ENCODE results near the gene CNKSR1.

Gene CNKSR1

GRCh38 chr1:26184883-26185282 is 7.6 kb downstream of the CNKSR1 start:
- DNase-seq (ENCODE audit: low read depth): no peak

DNA sequence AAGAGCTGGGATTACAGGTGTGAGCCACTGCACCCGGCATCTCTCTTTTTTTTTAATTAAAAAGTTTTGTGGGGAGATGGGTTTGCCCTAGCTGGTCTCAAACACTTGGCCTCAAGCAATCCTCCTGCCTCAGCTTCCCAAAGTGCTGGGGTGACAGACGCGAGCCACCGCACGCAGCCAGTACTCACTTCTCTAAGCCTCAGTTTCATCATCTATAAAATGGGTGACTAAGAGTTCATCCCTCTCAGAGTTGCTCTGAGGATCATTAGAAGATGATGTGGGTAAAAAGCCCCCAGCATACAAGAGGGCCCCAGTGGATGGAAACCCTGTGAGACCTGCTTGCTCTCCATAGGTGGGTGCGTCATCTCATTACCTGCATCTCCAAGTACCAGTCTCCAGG is 10.6 kb downstream of the CNKSR1 start:
- DNase-seq (ENCODE audit: low read depth): no peak

GRCh38 chr1:26188477-26188876 is 11.2 kb downstream of the CNKSR1 start:
- no peak for DNase-seq (ENCODE audit: low read depth)

DNA sequence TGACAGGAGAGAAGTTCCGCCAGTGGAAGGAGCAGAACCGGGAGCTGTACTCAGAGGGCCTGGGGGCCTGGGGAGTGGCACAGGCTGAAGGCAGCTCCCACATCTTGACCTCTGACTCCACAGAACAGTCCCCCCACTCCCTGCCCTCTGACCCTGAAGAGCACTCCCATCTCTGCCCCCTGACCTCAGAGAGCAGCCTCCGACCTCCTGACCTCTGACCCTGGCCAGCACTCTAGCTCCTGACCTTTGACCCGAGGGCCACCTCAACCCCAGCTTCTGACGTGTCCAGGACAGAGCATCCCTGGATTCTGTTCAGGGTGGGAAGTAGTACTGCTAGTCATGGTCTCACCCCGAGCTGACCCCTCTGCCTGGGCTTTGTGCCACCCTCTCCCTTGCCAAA is 12.0 kb downstream of the CNKSR1 start:
- DNase-seq (ENCODE audit: low read depth): no peak

GRCh38 chr1:26189751-26190275 is 12.5 kb downstream of the CNKSR1 start:
- DNase-seq (ENCODE audit: low read depth): no peak

- DNase-seq (ENCODE audit: low read depth): no peak
These were observed 13.2 kb downstream of the CNKSR1 start, which contains the start of gene CATSPER4 for GRCh38 chr1:26190373-26190987. Gene CATSPER4, plus strand, starts transcription at chr1:26190602. Its CDS starts 26 bp downstream, at chr1:26190628.

DNA sequence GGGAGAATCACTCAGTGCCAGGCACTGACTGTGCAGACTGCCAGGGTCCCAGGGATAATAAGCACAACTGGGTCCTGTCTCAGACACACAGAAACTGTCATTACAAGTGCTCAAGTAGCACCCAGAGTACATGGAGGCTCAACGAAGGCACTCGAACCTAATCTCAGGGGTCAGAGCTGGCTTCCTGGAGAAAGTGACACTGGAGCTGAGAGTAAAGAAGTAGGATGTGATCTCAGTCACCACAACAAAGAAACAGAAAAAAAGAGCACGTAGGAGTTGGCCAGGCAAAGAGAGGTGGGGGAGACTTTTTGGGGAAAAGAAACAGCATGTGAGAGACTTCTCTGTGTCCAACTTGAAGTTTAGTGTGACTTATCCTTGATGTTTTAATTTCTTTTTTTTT is 14.4 kb downstream of the CNKSR1 start:
- no peak for DNase-seq (ENCODE audit: low read depth)

DNA sequence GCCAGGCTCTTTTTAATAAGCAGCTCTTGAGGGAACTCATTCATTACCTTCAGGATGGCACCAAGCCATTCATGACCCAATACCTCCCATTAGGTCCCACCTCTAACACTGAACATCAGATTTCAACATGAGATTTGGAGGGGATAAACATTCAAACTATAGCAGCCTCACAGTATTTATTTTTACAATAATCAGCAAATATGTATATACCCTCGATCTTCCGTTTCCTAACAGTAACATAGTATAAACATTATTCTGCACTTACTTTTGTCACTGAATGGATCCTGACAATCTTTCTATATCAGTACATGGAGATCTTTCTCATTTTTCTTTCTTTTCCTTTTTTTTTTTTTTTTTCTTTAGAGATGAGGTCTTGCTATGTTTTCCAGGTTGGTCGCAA is 18.5 kb downstream of the CNKSR1 start:
- no peak for DNase-seq (ENCODE audit: low read depth)

GRCh38 chr1:26197301-26197700 is 20.0 kb downstream of the CNKSR1 start:
- DNase-seq (ENCODE audit: low read depth): no peak

DNA sequence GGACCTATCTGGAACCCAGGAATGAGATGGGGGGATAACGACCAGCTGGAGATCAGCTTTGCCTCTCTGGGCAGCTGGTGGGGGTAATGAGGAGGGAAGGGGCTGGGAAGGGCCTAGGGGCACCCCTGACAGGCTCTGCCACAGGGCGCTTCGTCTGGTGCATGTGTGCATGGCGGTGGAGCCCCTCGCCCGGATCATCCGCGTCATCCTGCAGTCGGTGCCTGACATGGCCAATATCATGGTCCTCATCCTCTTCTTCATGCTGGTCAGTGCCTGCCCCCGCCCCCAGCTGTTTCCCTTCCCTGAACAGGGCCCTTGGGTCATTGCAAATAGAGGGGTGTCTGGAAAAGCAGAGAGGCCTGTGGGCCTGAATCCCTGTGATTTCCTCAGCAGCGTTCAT is 20.5 kb downstream of the CNKSR1 start:
- DNase-seq (ENCODE audit: low read depth): no peak

- DNase-seq (ENCODE audit: low read depth): no peak
These were observed 23.1 kb downstream of the CNKSR1 start for GRCh38 chr1:26200413-26200812.

DNA sequence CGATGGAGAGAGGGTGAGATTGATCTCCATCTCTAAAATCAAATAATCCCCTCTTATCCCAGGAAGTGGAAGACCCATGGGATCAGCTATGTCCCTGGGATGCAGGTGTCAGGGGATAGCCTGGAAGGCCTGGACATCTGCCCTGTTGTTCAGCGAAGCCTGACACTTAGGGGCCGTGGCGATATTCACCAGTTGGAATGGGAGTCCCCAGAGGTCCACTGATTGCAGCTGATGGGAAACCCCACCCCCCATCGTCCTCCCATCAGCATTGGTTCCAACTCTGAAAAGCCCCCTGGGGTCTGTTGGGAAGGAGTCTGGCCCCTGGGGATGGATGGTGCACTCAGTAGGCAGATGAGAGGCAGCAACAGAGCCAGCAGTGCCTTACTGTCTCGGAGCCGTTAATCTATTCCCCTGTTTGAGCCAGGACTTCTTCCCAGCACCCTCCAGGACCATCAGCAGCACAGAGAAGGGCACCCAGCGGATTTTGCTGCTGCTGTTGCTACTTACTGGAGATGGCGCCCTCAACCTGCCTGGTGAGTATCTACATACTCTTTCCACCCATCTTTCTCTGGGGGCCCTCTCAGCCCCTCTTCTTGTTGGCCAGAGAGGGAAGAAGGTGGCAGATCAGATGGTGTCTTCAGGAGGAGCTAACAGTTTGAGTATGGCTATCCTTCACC is 26.5 kb downstream of the CNKSR1 start:
- DNase-seq (ENCODE audit: low read depth): no peak

DNA sequence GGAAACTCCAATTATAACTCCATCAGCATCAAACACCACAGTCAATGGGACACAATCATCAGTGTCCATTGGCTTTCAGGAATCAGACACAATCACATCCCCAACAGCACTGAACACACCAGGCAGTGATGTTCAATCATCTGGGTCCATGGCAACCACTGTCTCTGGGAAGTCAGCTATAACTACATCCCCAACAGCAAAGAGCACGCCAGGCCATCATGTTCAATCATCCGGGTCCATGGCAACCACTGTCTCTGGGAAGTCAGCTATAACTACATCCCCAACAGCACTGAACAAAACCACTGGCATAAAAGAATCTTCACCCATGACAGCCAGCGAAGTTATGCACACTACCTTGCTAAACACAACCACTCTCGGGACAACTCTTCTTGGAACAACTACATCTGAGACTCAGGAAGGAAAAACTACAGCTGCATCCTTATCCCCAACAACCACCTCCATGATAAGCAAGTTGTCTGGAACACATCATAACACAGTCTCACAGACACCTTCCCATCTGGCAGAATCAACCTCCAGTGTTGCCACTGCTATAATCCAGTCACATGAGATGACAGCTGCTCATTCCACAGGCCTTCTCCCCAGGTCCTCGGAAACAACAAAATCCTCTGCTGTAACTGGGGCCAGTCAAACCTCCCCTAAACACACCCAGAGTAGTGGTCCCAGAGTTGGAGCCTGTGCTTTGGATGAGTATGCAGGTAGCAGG is 33.0 kb downstream of the CNKSR1 start:
- no peak for DNase-seq (ENCODE audit: low read depth)

DNA sequence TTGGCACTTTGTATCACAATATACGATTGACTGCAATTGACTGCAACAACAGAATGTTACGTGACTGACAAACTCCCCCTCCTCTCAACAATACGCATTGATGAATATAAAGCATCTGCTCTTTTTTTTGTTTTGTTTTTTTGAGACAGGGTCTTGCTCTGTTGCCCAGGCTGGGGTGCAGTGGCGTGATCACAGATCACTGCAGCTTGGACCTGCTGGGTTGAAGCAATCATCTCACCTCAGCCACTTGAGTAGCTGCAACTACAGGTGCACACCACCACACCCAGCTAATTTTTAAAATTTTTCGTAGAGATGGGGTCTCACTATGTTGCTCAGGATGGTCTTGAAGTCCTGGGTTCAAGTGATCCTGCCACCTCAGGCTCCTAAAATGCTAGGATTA is 35.4 kb downstream of the CNKSR1 start:
- no peak for DNase-seq (ENCODE audit: low read depth)

DNA sequence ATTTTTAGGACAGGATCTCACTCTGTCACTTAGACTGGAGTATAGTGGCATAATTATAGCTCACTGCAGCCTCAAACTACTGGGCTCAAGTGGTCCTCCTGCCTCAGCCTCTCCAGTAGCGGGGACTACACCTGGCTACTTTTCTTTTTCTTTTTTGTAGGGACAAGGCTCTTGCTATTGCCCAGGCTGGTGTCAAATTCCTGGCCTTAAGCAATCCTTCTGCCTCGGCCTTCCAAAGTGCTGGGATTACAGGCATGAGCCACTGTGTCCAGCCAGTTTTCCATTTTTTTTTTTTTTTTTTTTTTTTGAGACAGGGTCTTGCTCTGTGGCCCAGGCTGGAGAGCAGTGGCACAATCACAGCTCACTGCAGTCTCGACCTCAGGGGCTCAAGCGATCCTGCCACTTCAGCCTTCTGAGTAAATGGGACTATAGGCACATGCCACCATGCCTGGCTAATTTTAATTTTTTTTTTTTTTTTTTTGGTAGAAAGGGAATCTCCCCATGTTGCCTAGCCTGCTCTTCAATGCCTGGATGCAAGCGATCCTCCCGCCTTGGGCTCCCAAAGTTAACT is 36.1 kb downstream of the CNKSR1 start:
- no peak for DNase-seq (ENCODE audit: low read depth)

DNA sequence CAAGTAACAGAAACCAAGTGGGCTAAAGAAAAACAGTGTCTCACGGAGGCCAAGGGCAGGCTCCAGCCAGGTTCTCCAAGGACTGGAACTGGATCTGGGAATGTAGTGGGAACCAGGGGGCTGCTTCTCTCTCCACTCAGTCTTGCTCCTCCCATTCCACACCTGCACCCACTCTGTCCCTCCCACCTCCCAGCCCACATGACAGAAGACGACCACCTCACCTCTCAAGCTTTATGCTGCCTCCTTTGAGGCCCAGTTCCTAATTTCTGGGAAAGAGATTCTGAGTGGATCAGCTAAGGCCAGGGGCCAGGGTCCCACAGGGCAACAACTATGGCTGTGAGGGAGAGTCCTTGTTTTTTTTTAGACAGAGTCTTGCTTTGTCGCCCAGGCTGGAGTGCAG is 38.0 kb downstream of the CNKSR1 start:
- DNase-seq (ENCODE audit: low read depth): no peak

DNA sequence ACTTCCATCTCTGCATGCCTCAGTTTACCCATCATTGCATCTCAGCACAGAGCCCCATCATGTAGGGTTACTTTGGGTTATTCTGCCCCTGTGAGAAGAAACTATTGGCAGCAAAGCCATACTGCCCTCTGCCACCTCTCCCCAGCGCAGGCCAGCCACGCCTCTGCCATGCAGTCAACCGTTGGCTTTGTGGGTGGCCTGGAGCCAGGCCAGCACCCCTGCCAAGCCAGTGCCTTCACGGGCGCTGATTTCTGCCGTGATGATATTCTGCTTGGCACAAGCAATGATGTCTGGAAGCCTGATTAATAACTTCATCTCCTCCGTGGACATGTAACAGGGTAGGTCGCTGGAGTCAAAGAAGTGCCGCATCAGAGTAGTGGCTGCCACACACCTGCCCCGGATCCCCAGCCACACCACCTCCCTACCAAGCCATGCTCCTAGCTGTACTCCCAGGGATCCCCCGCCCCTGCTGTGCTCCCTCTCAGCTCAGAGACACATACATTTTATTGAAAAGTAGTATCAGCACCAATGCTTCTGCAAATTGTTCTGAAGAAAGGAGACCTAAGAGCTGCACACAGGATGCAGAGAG is 41.7 kb downstream of the CNKSR1 start:
- DNase-seq (ENCODE audit: low read depth): no peak

- no peak for DNase-seq (ENCODE audit: low read depth)
These were observed 43.1 kb downstream of the CNKSR1 start for GRCh38 chr1:26220199-26220912.

DNA sequence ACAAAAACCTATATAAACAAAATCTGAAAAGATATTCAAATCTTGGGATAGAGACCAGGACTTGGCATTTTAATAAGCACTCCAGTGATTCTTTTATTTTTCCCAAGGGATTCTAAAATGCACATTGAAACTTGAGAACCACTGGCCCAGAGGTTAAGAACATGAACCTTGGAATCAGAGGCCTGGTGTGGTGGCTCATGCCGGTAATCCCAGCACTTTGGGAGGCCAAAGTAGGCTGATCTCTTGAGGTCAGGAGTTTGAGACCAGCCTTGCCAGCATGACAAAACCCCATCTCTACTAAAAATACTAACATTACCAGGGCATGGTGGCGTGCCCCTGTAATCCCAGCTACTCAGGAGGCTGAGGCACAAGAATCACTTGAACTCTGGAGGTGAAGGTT is 43.8 kb downstream of the CNKSR1 start:
- DNase-seq (ENCODE audit: low read depth): no peak

DNA sequence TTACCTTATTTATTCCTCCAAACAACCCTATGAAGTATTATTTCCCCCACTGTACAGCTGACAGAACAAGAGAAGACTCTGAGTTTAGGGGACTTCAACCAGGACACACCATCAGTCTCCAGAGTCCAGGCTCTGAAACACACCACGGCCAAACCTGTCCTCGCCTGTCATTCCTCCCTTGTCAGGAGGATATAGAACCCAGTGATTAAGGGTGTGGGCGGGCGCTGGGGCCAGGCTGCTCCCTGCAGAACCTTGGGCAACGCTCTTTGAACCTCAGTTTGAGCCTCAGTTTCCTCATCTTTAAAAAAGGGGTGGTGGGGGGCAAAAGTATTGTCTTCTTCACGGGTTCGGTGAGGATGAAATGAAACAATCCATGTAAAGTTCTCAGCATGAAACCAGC is 47.3 kb downstream of the CNKSR1 start:
- DNase-seq (ENCODE audit: low read depth): no peak

DNA sequence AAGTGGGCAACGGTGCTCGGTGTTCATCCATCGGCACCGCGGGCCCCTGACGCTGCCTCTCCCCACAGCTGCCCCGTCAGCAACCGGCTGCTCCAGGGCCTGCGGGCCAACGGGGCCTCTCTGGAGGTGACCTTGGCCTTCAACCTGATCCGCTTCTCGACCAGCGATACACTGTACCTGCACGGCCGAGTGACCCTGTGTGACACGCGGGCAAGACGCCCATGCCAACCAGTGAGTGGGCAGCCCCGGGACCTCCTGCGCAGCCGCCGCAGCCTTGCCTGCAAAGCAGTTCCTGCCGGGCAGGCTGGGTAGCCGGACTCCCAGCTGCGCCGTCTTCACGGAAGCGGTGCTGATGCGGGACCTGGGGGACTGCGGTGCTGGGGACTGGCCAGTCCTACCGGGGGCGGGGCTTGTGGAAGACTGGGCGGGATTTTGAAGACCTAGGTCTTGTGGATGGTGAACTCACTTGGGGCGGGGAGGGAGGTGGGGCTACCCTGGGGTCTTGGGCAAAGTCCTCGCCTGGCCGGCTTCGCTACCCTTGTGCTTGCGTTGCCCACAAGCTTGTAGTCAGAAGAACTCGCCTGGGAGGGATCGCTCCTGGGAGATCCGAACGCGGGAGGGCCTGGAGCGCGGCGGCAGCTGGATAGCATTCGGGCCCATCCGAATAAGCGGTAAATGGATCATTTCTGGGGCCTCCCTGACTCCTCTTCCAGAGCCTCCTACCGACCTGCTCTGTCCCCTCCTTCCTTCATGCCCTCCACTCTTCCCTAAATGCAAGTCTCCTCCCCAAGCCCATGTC is 47.9 kb downstream of the CNKSR1 start:
- no peak for DNase-seq (ENCODE audit: low read depth)
